PC-3 (cell line): ENCODE results near the gene SLC30A10. TPM values are rescaled to one million over a fixed set of nuclear protein-coding genes. Genes with fewer than 3 reads are reported as not detected.
"Not testable (repeated sequence)": the region's sequence is repeated elsewhere in the genome, so short reads cannot be mapped to it uniquely, and the experiment has no call there.

Source experiments
- ATAC-seq: fragments of 200-7000 bp; cut with Tn5 transposase; 2 replicates; pipeline ENCODE4 v1.9.1; 2020; ENCODE audit warnings: mild to moderate bottlenecking, moderate library complexity
- BruUV-seq: library from RNA; stranded (reverse); fragments of 400-500 nt; replicated peaks from 2 replicates; lab custom pipeline; 2021; lab: Mats Ljungman, UMichigan
- CTCF ChIA-PET: fragments of 300-600 bp; sonication (Branson Sonifier 250); formaldehyde crosslinking; loops from one replicate; lab custom pipeline; 2022; ENCODE audit warnings: antibody characterized with exemption; lab: Charles Lee
- POLR2A ChIA-PET: fragments of 300-600 bp; sonication (Branson Sonifier 250); formaldehyde crosslinking; loops from one replicate; lab custom pipeline; 2022; ENCODE audit warnings: antibody characterized with exemption; ENCODE audit not compliant: unreplicated experiment; lab: Charles Lee
- DNase-seq: peaks from one replicate; pipeline ENCODE4 v3.0.0-alpha.2; 2015
- H2AFZ ChIP-seq: fragments of 300-600 bp; sonication (generic); 2 replicates; pipeline ENCODE4 v1.6.0; 2016; ENCODE audit warnings: antibody characterized with exemption, low read length
- H3F3A ChIP-seq: fragments of 300-600 bp; sonication (generic); one replicate; pipeline ENCODE4 v1.6.0; 2017; ENCODE audit warnings: antibody characterized with exemption, low read length, control low read depth, mild to moderate bottlenecking; ENCODE audit not compliant: unreplicated experiment
- H3K27ac ChIP-seq: fragments of 300-600 bp; sonication (generic); 2 replicates; pipeline ENCODE4 v1.5.1; 2016; ENCODE audit warnings: mild to moderate bottlenecking, low read length
- H3K27me3 ChIP-seq: fragments of 300-600 bp; sonication (generic); 2 replicates; pipeline ENCODE4 v1.6.1; 2016; ENCODE audit warnings: low read length, mixed read lengths
- H3K36me3 ChIP-seq: fragments of 300-600 bp; sonication (generic); 2 replicates; pipeline ENCODE4 v1.6.1; 2016; ENCODE audit warnings: low read depth, mixed run types, low read length, mixed read lengths
- H3K4me1 ChIP-seq: fragments of 300-600 bp; sonication (generic); 2 replicates; pipeline ENCODE4 v1.5.1; 2016; ENCODE audit warnings: low read length; ENCODE audit not compliant: insufficient read depth
- H3K4me2 ChIP-seq: fragments of 300-600 bp; sonication (generic); 2 replicates; pipeline ENCODE4 v1.6.0; 2016; ENCODE audit warnings: low read length
- H3K4me3 ChIP-seq: fragments of 300-600 bp; sonication (generic); 2 replicates; pipeline ENCODE4 v1.5.1; 2016; ENCODE audit warnings: mild to moderate bottlenecking, low read length, mixed read lengths
- H3K79me2 ChIP-seq: fragments of 300-600 bp; sonication (generic); 2 replicates; pipeline ENCODE4 v1.6.1; 2017; ENCODE audit warnings: low read length, mixed read lengths
- H3K9ac ChIP-seq: fragments of 300-600 bp; sonication (generic); 2 replicates; pipeline ENCODE4 v1.6.0; 2016; ENCODE audit warnings: mild to moderate bottlenecking, low read length
- H3K9me2 ChIP-seq: fragments of 300-600 bp; sonication (generic); replicated peaks from 2 replicates; pipeline ENCODE4 v1.6.1; 2016; ENCODE audit warnings: mixed run types, low read length, mixed read lengths
- H3K9me3 ChIP-seq: fragments of 300-600 bp; sonication (generic); 2 replicates; pipeline ENCODE4 v1.6.1; 2016; ENCODE audit warnings: low read length, mixed read lengths
- H4K20me1 ChIP-seq: fragments of 300-600 bp; sonication (generic); 2 replicates; pipeline ENCODE4 v1.6.1; 2016; ENCODE audit warnings: low read length, mixed read lengths
- EZH2 ChIP-seq: fragments of 300-600 bp; sonication (generic); IDR thresholded peaks from one replicate; pipeline ENCODE4 v1.6.1; 2017; ENCODE audit warnings: antibody characterized with exemption, mild to moderate bottlenecking, low read length; ENCODE audit not compliant: unreplicated experiment
- EZH2phosphoT487 ChIP-seq: fragments of 300-600 bp; sonication (generic); IDR thresholded peaks from 2 replicates; pipeline ENCODE4 v1.6.1; 2018; ENCODE audit warnings: mild to moderate bottlenecking, antibody characterized with exemption, low read length, borderline replicate concordance
- intact Hi-C: fragments of 100-400 bp; cut with micrococcal nuclease; formaldehyde crosslinking; loops from 2 replicates; pipeline ENCODE4 v1.9.0; 2023
- total RNA-seq: library from RNA; depleted of rRNA; stranded (reverse); fragments of >200 nt; gene quantifications from 2 replicates; pipeline ENCODE4 v1.2.3, GENCODE V29; 2014
- TF ChIP-seq, protein P1 (sequence below): fragments of 300-600 bp; sonication (generic); conservative IDR thresholded peaks from 2 replicates; pipeline ENCODE4 v1.5.1; 2017; ENCODE audit warnings: antibody characterized with exemption, low read depth, mild to moderate bottlenecking, low read length

Gene SLC30A10
- total RNA-seq, 1 experiment from 2014 or later, result not detected

DNA sequence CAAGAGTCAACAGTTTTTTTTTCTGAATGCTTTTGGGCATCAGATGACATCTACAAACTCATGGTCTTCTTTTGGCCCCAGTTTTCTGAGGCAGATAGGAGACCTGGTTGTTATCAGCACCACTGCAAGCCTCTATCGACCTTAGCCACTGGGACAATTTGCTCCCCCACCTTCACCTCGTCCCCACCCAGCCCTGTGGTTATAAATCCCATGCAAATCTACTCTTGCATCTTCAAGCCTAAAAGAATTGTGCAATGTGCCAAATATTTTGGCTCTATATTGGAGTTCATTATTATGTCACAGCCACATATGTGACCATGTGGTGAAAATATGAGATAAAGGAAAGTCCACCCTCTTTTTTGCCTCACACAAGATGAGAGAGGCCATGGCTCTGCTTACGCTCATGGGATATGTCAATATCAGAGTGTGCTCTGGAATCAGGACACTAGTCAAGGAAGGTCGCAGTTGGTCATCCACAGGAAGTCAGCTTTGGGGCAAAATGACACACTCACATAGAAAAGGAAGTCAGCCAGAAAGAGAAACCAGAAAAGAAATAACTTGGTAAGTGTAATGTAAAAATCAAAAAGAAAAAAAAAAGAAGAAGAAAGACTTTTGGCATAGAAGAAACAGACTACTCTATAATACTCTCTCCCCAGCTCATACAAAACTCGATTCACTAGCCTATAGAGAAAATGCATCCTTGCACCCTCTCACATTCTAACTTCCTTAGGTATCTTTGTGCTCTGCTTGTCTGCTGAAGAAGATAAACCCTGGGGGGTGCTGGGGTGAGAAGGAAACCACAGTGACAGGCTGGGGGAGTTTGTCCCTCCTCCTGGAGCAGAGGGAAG, 21.2 kb downstream of the SLC30A10 start:
- TF ChIP-seq EZH2phosphoT487, result no peak
- TF ChIP-seq, protein P1, sequence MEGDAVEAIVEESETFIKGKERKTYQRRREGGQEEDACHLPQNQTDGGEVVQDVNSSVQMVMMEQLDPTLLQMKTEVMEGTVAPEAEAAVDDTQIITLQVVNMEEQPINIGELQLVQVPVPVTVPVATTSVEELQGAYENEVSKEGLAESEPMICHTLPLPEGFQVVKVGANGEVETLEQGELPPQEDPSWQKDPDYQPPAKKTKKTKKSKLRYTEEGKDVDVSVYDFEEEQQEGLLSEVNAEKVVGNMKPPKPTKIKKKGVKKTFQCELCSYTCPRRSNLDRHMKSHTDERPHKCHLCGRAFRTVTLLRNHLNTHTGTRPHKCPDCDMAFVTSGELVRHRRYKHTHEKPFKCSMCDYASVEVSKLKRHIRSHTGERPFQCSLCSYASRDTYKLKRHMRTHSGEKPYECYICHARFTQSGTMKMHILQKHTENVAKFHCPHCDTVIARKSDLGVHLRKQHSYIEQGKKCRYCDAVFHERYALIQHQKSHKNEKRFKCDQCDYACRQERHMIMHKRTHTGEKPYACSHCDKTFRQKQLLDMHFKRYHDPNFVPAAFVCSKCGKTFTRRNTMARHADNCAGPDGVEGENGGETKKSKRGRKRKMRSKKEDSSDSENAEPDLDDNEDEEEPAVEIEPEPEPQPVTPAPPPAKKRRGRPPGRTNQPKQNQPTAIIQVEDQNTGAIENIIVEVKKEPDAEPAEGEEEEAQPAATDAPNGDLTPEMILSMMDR, result no peak
- TF ChIP-seq EZH2, result no peak
- intact Hi-C loops, result no loop called here
- Histone ChIP-seq H3K79me2 (no peaks in the 10 kb centered on the region), H3K9me2 (no peaks in the 10 kb centered on the region), H3K4me1 (peaks cover 9% of the 10 kb centered on the region; the same call in 1 of the 2 replicates), H4K20me1 (no peaks in the 10 kb centered on the region), H3K27ac (no peak overlapping the region), H3K9ac (no peak overlapping the region), H2AFZ (no peak overlapping the region), H3F3A (no peaks in the 10 kb centered on the region), H3K4me2 (no peak overlapping the region), H3K27me3 (peaks cover 9% of the 10 kb centered on the region; the same call in 1 of the 2 replicates), H3K9me3 (no peaks in the 10 kb centered on the region), H3K36me3 (no peaks in the 10 kb centered on the region), H3K4me3 (no peak overlapping the region)
- BruUV-seq, result no TSS peak
- POLR2A ChIA-PET, result no interaction called here
- no peak for ATAC-seq
- DNase-seq, result no peak
- CTCF ChIA-PET, result no interaction called here

DNA sequence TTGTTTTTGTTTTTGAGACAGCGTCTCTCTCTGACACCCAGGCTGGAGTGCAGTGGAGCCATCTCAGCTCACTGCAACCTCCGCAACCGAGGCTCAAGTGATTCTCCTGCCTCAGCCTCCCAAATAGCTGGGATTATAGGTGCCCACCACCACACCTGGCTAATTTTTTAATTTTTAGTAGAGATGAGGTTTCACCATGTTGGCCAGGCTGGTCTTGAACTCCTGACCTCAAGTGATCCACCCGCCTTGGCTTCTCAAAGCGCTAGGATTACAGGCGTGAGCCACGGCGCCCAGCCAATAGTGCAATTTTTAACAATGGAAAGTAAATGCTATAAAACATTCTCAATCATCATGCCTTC, 21.8 kb downstream of the SLC30A10 start:
- H3K9me2 ChIP-seq, H3K36me3 ChIP-seq, POLR2A ChIA-PET, H3K79me2 ChIP-seq, intact Hi-C loops, H3K9me3 ChIP-seq, H3K9ac ChIP-seq, H3K27ac ChIP-seq, H2AFZ ChIP-seq, H3F3A ChIP-seq, DNase-seq, H3K4me3 ChIP-seq, CTCF ChIA-PET, H3K4me1 ChIP-seq, H3K4me2 ChIP-seq, H3K27me3 ChIP-seq, H4K20me1 ChIP-seq, BruUV-seq: not testable (repeated sequence)
- ATAC-seq, result peak; percentile 27

DNA sequence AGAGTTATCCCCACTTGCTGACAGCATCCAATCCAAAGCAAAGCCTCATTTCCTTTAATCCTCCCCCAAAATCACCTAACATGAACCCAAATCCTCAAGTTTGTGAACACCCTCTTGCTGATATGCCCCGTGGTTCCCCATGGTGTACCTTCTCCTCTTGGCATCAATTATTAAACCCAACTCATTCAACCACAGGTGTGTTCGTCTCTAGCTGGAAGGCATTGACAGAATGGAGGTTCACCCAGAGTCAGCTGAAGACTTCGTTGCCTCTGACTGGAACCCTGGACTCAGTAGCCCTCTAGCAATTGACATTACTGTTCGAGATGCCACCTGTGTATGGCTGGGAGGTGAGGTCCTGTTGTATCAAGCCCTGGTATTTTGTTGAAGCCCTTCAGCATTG, 22.8 kb downstream of the SLC30A10 start:
- H3K27ac ChIP-seq, result no peak overlapping the region
- peaks cover 9% of the 10 kb centered on the region; the same call in 1 of the 2 replicates for H3K4me1 ChIP-seq
- H3K9me3 ChIP-seq, result no peaks in the 10 kb centered on the region
- no peak overlapping the region for H2AFZ ChIP-seq
- H3K79me2 ChIP-seq, result no peaks in the 10 kb centered on the region
- H3K27me3 ChIP-seq, result peaks cover 9% of the 10 kb centered on the region; the same call in 1 of the 2 replicates
- ChIA-PET CTCF (no interaction called here), POLR2A (no interaction called here)
- no peak for ATAC-seq
- no peaks in the 10 kb centered on the region for H3F3A ChIP-seq
- no peaks in the 10 kb centered on the region for H3K9me2 ChIP-seq
- H3K9ac ChIP-seq, result no peak overlapping the region
- intact Hi-C loops, result no loop called here
- no peaks in the 10 kb centered on the region for H3K36me3 ChIP-seq
- no peak overlapping the region for H3K4me3 ChIP-seq
- DNase-seq, result no peak
- H3K4me2 ChIP-seq, result no peak overlapping the region
- BruUV-seq, result no TSS peak
- TF ChIP-seq EZH2phosphoT487 (no peak), EZH2 (no peak)
- TF ChIP-seq, protein P1, result no peak
- H4K20me1 ChIP-seq, result no peaks in the 10 kb centered on the region
